ENCODE results near the gene CROCC2. TPM values are rescaled to one million over a fixed set of nuclear protein-coding genes. Genes with fewer than 3 reads are reported as not detected.

Gene CROCC2
- total and polyA plus RNA-seq, 2 of the 13 experiments (the other 11 are each of a cell fraction or from before 2014, with no cell fraction given) = not detected

GRCh38 chr2:240994171-240994896, 88.2 kb downstream of the CROCC2 start:
- no peak for FAIRE-seq

More at GRCh38 chr2:240994171-240994896, 88.2 kb downstream of the CROCC2 start:
- DNase-seq (ENCODE audit: low spot score) (no peak), ATAC-seq (no peak)
- Histone ChIP-seq H3K27me3 (ENCODE audit: control insufficient read depth in 1 of 2, insufficient read depth in 2 of 2, low read length in 2 of 2) (peaks cover 39 to 87% of the 10 kb centered on the region in 2 experiments), H3K4me2 (ENCODE audit: low read depth, low read length) (no peak overlapping the region), H3K27ac (ENCODE audit: extremely low read length, insufficient read depth, low read length) (no peak overlapping the region), H3K4me1 (ENCODE audit: insufficient read depth, low read length) (peaks cover 50% of the 10 kb centered on the region), H3K9me3 (ENCODE audit: low read length) (no peaks in the 10 kb centered on the region), H3K36me3 (replicated peaks in 1 of 2; ENCODE audit: control insufficient read depth in 1 of 2, insufficient read depth in 2 of 2, low read length in 2 of 2) (no peaks in the 10 kb centered on the region), H4K20me1 (ENCODE audit: insufficient read depth, low read length) (no peaks in the 10 kb centered on the region; the same call in 1 of the 2 replicates), H3K79me2 (ENCODE audit: insufficient read depth, low read length) (no peaks in the 10 kb centered on the region), H3K4me3 (replicated peaks in 1 of 3; ENCODE audit: insufficient read depth in 1 of 3, low read depth in 2 of 3, low read length in 3 of 3) (no peak overlapping the region), H2AFZ (ENCODE audit: low read length) (no peak overlapping the region), H3K9ac (ENCODE audit: insufficient read depth, low read depth, low read length) (no peak overlapping the region)
- no peak for TF ChIP-seq SALL1 (CRISPR knock-in tag; IDR thresholded peaks at IDR 0.05)
- no peak for TF ChIP-seq ZNF574 (CRISPR knock-in tag; IDR thresholded peaks at IDR 0.05)
- TF ChIP-seq RELA (CRISPR knock-in tag; IDR thresholded peaks at IDR 0.05) = no peak
- no peak for TF ChIP-seq ZNF598 (CRISPR knock-in tag; IDR thresholded peaks at IDR 0.05; ENCODE audit: borderline replicate concordance)
- TF ChIP-seq MYNN (CRISPR knock-in tag; IDR thresholded peaks at IDR 0.05; ENCODE audit: low read depth) = no peak
- no peak for TF ChIP-seq EP300 (IDR thresholded peaks at IDR 0.05; ENCODE audit: low read depth in 2 of 2, low read length in 2 of 2)
- TF ChIP-seq EP300 (CRISPR knock-in tag; IDR thresholded peaks at IDR 0.05; ENCODE audit: borderline replicate concordance) = no peak
- no peak for TF ChIP-seq SP5 (CRISPR knock-in tag; IDR thresholded peaks at IDR 0.05; ENCODE audit: borderline replicate concordance, low read depth)
- TF ChIP-seq HBP1 (CRISPR knock-in tag; IDR thresholded peaks at IDR 0.05; ENCODE audit: low read depth) = no peak
- no peak for TF ChIP-seq IKZF4 (CRISPR knock-in tag; IDR thresholded peaks at IDR 0.05; ENCODE audit: borderline replicate concordance, low read depth, not compliant biosample characterization)
- TF ChIP-seq ZNF580 (CRISPR knock-in tag; IDR thresholded peaks at IDR 0.05; ENCODE audit: borderline replicate concordance, low read depth) = no peak
- TF ChIP-seq TSC22D2 (CRISPR knock-in tag; IDR thresholded peaks at IDR 0.05; ENCODE audit: borderline replicate concordance) = no peak
- TF ChIP-seq ZNF235 (CRISPR knock-in tag; IDR thresholded peaks at IDR 0.05; ENCODE audit: borderline replicate concordance) = no peak
- 48% methylated on average over 15 of the region's 16 CpGs for WGBS (ENCODE audit: low lambda C conversion rate)
- POLR2A ChIA-PET = no interaction called here
- in situ Hi-C loops (cut with HindIII; ENCODE audit: extremely low pct_ligation_motif_present, low pct_unique_long_range_greater_than_20kb) (no loop called here), intact Hi-C loops (cut with micrococcal nuclease; ENCODE audit: unreplicated experiment) (no loop called here)
- no TSS peak for BruUV-seq (replicated peaks)
- CTCF ChIA-PET (ENCODE audit: low intra/inter-chr PET ratio, low total read pairs) = no interaction called here

Data from HepG2 (cell line).